ENCODE measurements around the gene RPL41. TPM values are rescaled to one million over a fixed set of nuclear protein-coding genes. Genes with fewer than 3 reads are reported as not detected.

RPL41 gene
- total and polyA plus RNA-seq, 10 of the 15 experiments (the other 5 are each of a cell fraction or from before 2014, with no cell fraction given), result 4,144 to 19,112 (median 8,004) TPM

DNA sequence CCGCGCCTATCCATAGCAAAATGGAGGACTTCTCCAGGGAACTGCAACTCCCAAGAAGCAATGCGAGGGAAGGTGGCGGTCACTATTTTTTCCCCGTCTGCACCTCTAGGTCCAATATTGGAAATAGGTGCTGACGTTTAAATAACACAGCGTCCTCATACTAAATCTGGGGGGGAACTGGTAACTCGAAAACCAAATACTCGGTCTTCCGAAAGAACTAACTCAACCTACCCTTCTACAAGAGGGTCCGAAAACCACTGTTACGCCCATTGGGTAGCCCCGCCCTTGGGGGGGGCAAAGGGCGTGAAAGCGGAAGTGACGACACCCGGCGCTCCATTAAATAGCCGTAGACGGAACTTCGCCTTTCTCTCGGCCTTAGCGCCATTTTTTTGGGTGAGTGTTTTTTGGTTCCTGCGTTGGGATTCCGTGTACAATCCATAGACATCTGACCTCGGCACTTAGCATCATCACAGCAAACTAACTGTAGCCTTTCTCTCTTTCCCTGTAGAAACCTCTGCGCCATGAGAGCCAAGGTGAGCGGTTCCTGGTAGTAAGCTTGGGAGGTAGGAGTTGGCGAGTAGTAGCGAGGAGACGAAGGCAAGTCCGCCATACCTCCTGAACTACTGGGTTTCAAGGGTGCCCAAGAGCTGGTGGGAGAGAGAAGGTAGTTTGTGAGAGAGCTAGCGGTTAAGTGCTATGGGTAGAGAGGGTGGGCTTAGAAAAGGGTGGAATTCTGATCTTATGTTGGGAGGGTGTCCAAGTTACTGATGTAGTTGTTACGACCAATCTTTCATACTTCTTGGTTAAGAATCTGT, at the start of gene RPL41 (continued):
- TF ChIP-seq, protein P1, sequence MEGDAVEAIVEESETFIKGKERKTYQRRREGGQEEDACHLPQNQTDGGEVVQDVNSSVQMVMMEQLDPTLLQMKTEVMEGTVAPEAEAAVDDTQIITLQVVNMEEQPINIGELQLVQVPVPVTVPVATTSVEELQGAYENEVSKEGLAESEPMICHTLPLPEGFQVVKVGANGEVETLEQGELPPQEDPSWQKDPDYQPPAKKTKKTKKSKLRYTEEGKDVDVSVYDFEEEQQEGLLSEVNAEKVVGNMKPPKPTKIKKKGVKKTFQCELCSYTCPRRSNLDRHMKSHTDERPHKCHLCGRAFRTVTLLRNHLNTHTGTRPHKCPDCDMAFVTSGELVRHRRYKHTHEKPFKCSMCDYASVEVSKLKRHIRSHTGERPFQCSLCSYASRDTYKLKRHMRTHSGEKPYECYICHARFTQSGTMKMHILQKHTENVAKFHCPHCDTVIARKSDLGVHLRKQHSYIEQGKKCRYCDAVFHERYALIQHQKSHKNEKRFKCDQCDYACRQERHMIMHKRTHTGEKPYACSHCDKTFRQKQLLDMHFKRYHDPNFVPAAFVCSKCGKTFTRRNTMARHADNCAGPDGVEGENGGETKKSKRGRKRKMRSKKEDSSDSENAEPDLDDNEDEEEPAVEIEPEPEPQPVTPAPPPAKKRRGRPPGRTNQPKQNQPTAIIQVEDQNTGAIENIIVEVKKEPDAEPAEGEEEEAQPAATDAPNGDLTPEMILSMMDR (IDR thresholded peaks at IDR 0.05 in 2 of 3, conservative IDR thresholded peaks at IDR 0.05 in 1 of 3; ENCODE audit: control insufficient read depth in 2 of 3, extremely low read depth in 1 of 3, insufficient read depth in 1 of 3, low read depth in 3 of 3, low read length in 3 of 3), result peak in 1 of 3 experiments; percentile 11; a peak in 1 of 6 replicates
- TF ChIP-seq CHD1 (IDR thresholded peaks at IDR 0.05; ENCODE audit: low read depth, low read length) (peak; percentile 91; the same call in 1 of the 2 replicates), HDAC6 (IDR thresholded peaks at IDR 0.05; ENCODE audit: unreplicated experiment) (peak; percentile 92), MEF2B (IDR thresholded peaks at IDR 0.05; ENCODE audit: partially characterized antibody, poor library complexity, severe bottlenecking) (peak; percentile 17), SRF (IDR thresholded peaks at IDR 0.05; ENCODE audit: low read depth in 2 of 2, low read length in 2 of 2) (peak in 1 of 2 experiments; percentile 41; a peak in 1 of 4 replicates), CEBPB (IDR thresholded peaks at IDR 0.05; ENCODE audit: borderline replicate concordance in 1 of 2, low read depth in 2 of 2, low read length in 2 of 2) (no peak), TBL1XR1 (IDR thresholded peaks at IDR 0.05; ENCODE audit: low read depth, low read length) (peak; percentile 62; the same call in 1 of the 2 replicates), RB1 (IDR thresholded peaks at IDR 0.05; ENCODE audit: borderline replicate concordance) (peak; percentile 88; the same call in 1 of the 2 replicates), PAX5 (IDR thresholded peaks at IDR 0.05; ENCODE audit: borderline replicate concordance, low read depth, low read length) (0 out of 2 replicates have a peak, but pooled peaks have one; percentile 13), RBBP5 (conservative IDR thresholded peaks at IDR 0.05) (peak; percentile 83), JUNB (IDR thresholded peaks at IDR 0.05) (no peak), POLR2AphosphoS5 (IDR thresholded peaks at IDR 0.05; ENCODE audit: low read length) (peak; percentile 100)
- TF ChIP-seq, protein P2, sequence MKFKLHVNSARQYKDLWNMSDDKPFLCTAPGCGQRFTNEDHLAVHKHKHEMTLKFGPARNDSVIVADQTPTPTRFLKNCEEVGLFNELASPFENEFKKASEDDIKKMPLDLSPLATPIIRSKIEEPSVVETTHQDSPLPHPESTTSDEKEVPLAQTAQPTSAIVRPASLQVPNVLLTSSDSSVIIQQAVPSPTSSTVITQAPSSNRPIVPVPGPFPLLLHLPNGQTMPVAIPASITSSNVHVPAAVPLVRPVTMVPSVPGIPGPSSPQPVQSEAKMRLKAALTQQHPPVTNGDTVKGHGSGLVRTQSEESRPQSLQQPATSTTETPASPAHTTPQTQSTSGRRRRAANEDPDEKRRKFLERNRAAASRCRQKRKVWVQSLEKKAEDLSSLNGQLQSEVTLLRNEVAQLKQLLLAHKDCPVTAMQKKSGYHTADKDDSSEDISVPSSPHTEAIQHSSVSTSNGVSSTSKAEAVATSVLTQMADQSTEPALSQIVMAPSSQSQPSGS (IDR thresholded peaks at IDR 0.05; ENCODE audit: low read length), result peak; percentile 67
- TF ChIP-seq, protein P3, sequence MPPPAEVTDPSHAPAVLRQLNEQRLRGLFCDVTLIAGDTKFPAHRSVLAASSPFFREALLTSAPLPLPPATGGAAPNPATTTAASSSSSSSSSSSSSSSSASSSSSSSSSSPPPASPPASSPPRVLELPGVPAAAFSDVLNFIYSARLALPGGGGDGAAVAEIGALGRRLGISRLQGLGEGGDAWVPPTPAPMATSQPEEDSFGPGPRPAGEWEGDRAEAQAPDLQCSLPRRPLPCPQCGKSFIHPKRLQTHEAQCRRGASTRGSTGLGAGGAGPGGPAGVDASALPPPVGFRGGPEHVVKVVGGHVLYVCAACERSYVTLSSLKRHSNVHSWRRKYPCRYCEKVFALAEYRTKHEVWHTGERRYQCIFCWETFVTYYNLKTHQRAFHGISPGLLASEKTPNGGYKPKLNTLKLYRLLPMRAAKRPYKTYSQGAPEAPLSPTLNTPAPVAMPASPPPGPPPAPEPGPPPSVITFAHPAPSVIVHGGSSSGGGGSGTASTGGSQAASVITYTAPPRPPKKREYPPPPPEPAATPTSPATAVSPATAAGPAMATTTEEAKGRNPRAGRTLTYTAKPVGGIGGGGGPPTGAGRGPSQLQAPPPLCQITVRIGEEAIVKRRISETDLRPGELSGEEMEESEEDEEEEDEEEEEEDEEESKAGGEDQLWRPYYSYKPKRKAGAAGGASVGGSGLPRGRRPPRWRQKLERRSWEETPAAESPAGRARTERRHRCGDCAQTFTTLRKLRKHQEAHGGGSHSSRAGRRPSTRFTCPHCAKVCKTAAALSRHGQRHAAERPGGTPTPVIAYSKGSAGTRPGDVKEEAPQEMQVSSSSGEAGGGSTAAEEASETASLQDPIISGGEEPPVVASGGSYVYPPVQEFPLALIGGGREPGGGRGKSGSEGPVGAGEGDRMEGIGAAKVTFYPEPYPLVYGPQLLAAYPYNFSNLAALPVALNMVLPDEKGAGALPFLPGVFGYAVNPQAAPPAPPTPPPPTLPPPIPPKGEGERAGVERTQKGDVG (CRISPR knock-in tag; IDR thresholded peaks at IDR 0.05), result no peak
- TF ChIP-seq, protein P4, sequence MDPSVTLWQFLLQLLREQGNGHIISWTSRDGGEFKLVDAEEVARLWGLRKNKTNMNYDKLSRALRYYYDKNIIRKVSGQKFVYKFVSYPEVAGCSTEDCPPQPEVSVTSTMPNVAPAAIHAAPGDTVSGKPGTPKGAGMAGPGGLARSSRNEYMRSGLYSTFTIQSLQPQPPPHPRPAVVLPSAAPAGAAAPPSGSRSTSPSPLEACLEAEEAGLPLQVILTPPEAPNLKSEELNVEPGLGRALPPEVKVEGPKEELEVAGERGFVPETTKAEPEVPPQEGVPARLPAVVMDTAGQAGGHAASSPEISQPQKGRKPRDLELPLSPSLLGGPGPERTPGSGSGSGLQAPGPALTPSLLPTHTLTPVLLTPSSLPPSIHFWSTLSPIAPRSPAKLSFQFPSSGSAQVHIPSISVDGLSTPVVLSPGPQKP (IDR thresholded peaks at IDR 0.05; ENCODE audit: low read depth, low read length), result peak; percentile 62
